ENCODE data around the gene MTMR2.
"Not testable (repeated sequence)": the region's sequence is repeated elsewhere in the genome, so short reads cannot be mapped to it uniquely, and the experiment has no call there.

Gene MTMR2

DNA sequence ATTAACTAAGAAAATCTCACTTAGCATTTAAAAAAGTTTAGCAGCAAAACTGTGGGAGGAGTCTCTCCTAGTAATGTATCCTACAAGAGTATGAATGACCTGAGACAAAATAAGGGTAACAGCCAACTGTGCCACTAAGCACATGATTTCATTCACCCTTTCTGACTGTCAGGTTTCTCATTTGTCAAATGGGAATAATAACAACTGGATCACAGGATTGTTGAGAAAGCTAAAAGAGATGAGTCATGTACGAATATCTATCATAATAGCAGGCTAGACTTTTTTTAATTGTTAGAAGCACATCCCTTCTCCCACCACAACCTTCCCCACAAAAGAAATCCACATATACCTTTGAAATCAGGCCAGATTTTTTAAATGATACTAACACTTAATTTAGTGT lies 39.5 kb downstream of the MTMR2 start:
- no peak overlapping the region for H3K4me3 ChIP-seq (ENCODE audit: low read length)
- TF ChIP-seq ZNF274 (IDR thresholded peaks at IDR 0.05; ENCODE audit: low read depth, low read length), result no peak

DNA sequence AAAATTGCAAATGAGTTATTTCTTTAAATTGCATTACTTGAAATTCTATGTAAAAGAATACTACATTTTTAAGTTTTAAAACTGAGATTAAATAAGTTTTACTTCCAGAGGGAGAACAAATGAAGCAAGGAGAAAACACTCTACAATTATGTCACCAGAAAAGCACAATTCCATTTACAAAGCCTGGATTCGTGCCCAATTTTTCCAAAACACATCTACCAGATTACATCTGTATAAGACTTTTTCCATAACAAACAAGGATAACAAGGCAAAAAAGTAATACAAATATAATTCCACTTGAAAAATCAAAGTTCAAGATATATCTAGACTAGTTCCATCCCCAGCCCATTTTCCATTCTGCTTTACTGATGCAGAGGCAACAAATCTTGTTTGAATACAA lies 40.5 kb downstream of the MTMR2 start:
- TF ChIP-seq ZNF274 (IDR thresholded peaks at IDR 0.05; ENCODE audit: low read depth, low read length), result no peak

DNA sequence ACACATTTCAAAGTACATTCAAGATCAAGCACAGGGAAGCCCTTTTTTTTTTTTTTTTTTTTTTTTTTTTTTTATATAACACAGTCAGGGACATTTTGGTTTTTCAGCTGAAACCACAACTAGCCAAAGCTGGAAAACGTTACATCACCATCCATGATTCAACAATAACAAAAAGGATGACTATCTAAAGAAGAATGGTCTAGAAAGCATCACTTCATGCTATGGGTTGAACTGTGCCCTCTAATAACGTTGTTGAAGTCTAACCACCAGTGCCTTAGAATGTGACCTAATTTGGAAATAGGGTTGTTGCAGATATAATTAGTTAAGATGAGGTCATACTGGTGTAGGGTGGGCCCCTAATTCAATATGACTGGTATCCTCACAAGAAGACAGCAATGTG lies 46.6 kb downstream of the MTMR2 start:
- TF ChIP-seq ZNF274 (IDR thresholded peaks at IDR 0.05; ENCODE audit: low read depth, low read length), result no peak
- no peak overlapping the region for H3K4me3 ChIP-seq (ENCODE audit: low read length)

More for the DNA sequence above, 40.5 kb downstream of the MTMR2 start:
- H3K4me3 ChIP-seq (ENCODE audit: low read length), result no peak overlapping the region

DNA sequence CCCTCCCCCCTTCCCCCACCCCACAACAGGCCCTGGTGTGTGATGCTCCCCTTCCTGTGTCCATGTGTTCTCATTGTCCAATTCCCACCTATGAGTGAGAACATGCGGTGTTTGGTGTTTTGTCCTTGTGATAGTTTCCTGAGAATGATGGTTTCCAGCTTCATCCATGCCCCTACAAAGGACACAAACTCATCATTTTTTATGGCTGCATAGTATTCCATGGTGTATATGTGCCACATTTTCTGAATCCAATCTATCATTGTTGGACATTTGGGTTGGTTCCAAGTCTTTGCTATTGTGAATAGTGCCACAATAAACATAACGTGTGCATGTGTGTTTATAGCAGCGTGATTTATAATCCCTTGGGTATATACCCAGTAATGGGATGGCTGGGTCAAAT lies 53.0 kb downstream of the MTMR2 start:
- H3K4me3 ChIP-seq (ENCODE audit: low read length), result not testable (repeated sequence)

DNA sequence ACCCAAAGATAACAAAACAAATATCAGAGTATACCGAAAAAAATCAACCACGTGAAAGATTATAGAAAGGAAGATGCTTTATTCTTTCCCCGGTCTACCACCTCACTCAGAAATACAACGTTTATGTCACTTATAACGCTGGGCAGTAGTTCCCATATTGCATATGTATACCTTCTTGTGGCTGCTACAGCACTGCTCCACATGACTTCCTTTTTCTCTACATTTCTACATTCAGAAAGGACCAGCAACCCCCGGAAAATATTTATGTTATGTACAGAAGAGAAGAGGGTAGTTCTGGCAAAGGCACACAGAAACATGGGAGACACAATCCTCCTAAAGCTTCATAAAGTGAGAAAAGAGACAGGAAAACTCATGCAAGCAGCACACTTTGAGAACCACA lies 56.8 kb downstream of the MTMR2 start:
- TF ChIP-seq ZNF274 (IDR thresholded peaks at IDR 0.05; ENCODE audit: low read depth, low read length), result no peak
- no peak overlapping the region for H3K4me3 ChIP-seq (ENCODE audit: low read length)

DNA sequence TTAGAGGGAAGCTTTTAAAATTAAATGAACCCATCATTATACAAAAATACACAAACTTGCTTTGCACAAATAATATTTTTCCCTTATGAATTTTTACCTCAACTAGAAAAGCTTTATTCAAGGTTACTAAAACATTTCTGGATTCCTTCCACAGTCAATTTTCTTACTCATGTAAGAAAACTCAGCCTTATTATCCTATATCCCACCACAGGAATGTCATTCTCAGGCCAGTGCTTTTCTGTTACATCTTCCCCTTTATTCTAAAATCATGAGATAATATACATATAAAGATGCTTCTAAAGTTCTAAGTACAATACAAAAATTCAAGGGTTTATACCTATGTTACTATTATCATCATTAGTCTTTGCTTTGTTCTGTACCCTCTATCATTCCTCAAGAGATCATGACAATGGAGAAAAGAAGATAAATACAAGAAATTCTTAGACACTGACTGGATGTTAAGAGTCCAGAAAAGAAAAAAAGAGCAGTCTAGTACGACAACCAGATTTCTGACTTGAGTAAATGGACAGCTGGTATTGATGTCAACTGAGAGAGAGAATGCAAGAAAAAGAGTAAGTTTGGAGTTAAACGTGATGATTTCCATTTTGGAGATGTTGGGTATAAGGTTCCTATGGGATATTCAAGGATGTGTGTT lies 60.3 kb downstream of the MTMR2 start:
- H3K4me3 ChIP-seq (ENCODE audit: low read length), result no peak overlapping the region
- no peak for TF ChIP-seq ZNF274 (IDR thresholded peaks at IDR 0.05; ENCODE audit: low read depth, low read length)

DNA sequence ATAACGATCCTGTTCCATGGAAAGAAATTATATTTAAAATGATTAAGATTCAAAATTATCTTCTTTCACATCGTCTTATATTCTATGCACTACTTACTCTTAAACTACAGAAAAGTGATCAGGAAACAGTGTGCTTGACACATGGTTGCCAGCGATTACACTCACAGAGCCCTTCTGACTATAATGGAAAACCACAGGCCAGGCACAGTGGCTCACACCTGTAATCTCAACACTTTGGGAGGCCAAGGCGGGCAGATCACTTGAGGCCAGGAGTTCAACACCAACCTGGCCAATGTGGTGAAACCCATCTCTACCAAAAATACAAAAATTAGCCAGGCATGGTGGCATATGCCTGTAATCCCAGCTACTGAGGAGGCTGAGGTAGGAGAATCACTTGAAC lies 63.9 kb downstream of the MTMR2 start:
- H3K4me3 ChIP-seq (ENCODE audit: low read length), result not testable (repeated sequence)

DNA sequence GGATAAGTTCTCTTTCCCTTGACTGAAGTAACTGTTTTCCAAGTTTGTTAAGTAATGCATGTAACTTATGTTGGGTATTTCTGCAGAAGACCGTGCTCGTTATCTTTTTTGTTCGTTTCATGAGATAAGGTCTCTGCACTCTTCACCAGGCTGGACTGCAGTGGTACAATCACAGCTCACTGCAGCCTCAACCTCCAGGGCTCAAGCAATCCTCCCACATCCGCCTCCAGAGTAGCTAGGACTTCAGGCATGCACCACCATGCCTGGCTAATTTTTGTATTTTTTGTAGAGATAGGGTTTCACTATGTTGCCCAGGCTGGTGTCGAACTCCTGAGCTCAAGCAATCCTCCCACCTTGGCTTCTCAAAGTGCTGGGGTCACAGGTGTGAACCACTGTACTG lies 69.5 kb downstream of the MTMR2 start:
- not testable (repeated sequence) for H3K4me3 ChIP-seq (ENCODE audit: low read length)

DNA sequence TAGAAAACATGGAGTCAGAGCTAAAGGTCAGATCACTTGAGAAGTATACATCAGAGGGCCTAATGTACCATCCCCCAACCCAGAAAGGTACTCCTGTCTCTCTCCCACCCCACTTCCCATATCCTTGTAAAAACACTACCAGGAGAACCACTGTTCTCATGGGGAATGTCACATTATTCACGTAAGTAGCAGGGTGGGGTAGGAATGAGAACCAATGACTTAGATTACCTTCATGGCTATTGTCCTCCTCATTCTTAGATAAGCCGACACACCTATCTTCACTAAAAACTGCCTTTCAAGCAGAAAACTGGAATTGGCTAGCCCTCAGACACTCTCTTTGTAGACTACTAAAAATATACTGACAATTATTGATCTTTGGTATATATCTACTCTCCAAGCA lies 70.0 kb downstream of the MTMR2 start:
- no peak for TF ChIP-seq ZNF274 (IDR thresholded peaks at IDR 0.05; ENCODE audit: low read depth, low read length)
- no peak overlapping the region for H3K4me3 ChIP-seq (ENCODE audit: low read length)

DNA sequence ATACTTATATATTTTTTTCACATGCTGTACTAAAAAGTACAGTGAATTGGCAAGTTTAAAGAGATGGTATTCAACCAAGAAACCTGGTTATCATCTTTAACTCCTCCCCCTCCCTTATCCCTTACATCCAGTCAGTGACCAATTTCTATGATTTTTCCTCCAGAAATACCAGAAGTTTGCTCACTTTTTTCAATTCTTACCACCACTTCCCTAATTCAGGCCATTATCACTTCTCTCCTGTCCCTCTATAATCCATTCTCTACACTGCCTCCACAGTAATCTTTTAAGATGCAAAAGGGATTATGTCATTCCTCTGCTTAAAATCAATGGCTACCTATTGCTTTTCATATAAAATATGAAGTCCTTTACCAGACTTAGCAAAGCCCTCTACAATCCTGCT lies 70.8 kb downstream of the MTMR2 start:
- TF ChIP-seq ZNF274 (IDR thresholded peaks at IDR 0.05; ENCODE audit: low read depth, low read length), result no peak
- no peak overlapping the region for H3K4me3 ChIP-seq (ENCODE audit: low read length)

DNA sequence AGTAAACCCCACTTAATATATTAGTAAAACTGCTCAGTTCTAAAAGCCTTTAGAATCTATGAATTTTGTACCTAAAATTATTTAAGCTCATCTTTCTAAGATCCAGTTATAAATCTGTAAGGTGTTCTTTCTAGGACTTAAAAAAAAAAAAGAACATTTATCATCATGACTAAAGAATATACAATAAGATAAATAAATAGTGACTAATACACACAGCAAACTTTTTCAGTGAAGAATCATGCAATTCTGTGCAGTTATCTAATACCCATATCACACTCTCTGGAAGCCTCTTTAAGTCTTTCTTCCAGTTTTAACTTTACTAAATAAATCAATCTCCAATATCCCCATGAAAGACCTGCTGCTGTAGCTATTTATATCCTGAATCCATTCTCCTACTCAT lies 73.8 kb downstream of the MTMR2 start:
- no peak overlapping the region for H3K4me3 ChIP-seq (ENCODE audit: low read length)
- TF ChIP-seq ZNF274 (IDR thresholded peaks at IDR 0.05; ENCODE audit: low read depth, low read length), result no peak

DNA sequence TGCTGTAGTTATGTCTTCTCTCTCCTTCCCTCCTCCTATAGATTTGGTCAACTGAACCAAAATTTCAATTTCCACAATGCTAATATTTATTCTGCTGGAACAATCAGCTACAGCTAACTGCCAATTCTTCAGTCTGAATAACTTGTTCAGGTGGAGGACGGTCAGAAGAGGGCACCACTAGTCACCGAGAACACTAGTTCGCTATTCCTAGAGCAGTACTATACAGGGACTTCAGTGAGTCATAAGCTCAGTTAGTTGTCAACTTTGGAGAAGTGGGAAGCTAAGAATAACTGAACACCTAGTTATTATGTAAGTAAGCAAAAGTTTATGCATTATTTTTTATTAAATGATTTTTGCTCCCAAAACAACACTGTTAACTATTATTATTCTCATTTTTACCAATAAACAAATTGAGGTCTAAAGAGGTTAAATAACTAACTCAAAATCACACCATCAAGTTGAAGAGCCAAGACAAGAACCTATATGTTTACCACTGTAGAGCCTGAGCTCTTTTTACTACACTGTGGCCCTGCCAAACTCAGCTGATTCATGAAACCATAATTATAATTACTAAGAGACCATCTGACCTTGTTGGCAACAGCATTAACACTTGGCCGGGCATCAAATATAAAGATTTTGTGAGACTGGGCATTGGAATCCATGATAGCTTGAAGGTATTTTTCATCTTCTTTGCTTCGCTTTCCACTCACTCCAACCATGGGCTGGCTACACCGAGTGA lies 74.7 kb downstream of the MTMR2 start:
- no peak for TF ChIP-seq ZNF274 (IDR thresholded peaks at IDR 0.05; ENCODE audit: low read depth, low read length)
- H3K4me3 ChIP-seq (ENCODE audit: low read length), result no peak overlapping the region

DNA sequence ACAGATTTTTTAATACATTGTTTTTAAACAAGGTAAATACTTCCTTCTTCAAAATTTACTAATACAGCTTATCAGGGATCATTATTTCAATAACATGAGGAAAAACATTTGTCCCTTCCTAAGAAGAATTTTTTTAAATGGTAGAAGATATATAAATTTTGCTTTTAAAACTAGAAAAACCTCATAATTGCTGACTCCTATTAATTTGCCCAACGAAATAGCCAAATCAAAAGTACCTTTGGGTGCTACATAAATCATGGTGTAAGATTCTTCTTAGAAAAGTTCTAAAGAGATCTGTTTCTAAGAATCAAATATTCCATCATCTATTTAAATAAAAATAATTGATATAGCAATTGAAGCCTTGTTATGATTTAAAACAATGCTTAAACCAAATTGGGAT lies 78.7 kb downstream of the MTMR2 start:
- H3K4me3 ChIP-seq (ENCODE audit: low read length), result no peak overlapping the region
- no peak for TF ChIP-seq ZNF274 (IDR thresholded peaks at IDR 0.05; ENCODE audit: low read depth, low read length)

DNA sequence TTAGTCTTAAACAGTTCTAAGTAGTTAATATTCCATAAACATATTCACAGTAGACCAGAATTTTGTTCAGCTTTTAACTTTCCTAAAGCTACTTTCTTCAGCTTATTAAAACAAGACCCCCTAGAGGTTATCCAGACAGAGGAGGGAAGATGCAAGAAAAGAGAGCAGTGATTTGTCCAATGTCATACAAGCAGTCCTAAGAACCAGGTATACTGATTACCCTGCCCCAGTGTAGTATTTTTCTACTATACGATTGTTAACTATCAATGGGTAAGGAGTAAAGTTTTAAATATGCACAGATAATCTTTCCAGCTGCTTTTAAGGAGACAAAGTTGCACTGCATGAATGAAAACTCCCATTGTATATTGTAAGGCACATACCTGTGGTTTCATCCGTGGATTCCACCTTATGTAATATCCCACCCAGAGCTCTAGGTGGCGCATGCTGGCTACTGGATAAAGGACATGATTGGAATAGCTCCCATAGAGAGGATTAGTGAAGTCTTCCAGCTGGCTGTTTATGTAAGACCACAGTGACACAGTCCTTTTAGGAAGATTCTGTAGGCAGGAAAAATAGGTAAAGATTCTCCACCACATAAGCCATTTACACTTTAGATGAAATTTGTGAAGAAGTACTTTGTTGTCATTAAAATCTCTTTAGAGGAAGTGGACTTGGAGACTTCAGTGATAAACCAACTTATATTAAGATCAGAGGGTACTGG lies 88.0 kb downstream of the MTMR2 start:
- no peak overlapping the region for H3K4me3 ChIP-seq (ENCODE audit: low read length)
- TF ChIP-seq ZNF274 (IDR thresholded peaks at IDR 0.05; ENCODE audit: low read depth, low read length), result no peak

DNA sequence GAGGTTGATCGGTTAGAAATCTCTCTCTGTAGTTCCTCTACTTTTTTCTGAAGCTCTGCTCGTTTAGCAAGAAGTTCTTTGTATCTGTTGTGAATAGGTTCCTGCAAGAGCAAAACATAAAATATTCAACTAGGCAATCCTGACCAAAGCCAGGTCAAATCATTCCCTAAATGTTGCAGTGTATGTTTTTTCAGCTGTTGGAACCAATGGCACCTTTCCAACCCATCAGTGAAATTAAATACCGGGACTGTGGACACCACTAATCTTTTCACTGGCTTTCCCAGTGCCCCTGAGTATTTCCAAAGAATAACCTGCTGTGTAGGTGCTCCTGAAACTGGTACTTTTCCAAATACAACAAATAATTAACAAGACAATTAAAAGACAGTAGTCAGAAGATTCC lies 88.6 kb downstream of the MTMR2 start:
- H3K4me3 ChIP-seq (ENCODE audit: low read length), result no peak overlapping the region
- no peak for TF ChIP-seq ZNF274 (IDR thresholded peaks at IDR 0.05; ENCODE audit: low read depth, low read length)
